Measurements from ENCODE around the gene SAFB2. TPM values are rescaled to one million over a fixed set of nuclear protein-coding genes. Genes with fewer than 3 reads are reported as not detected.

SAFB2 gene
- total and polyA plus RNA-seq, 2 of the 13 experiments (the other 11 are each of a cell fraction or from before 2014, with no cell fraction given): 11.2 to 31.5 TPM

GRCh38 chr19:5651361-5651760 is 28.8 kb upstream of the SAFB2 start:
- no TSS peak for BruUV-seq (replicated peaks)
- ChIA-PET POLR2A (no interaction called here), CTCF (ENCODE audit: low intra/inter-chr PET ratio, low total read pairs) (no interaction called here)
- peaks cover 8% of the 10 kb centered on the region for H3K79me2 ChIP-seq (ENCODE audit: insufficient read depth, low read length)
- no peak for FAIRE-seq
- ATAC-seq: peak; percentile 45
- H4K20me1 ChIP-seq (ENCODE audit: insufficient read depth, low read length): no peaks in the 10 kb centered on the region
- no peak overlapping the region for H3K27ac ChIP-seq (ENCODE audit: extremely low read length, insufficient read depth, low read length)
- H3K9ac ChIP-seq (ENCODE audit: insufficient read depth, low read depth, low read length): no peak overlapping the region
- H3K27me3 ChIP-seq (ENCODE audit: control insufficient read depth in 1 of 2, insufficient read depth in 2 of 2, low read length in 2 of 2): no peaks in the 10 kb centered on the region
- no peak for DNase-seq (ENCODE audit: low spot score)
- intact Hi-C loops (cut with micrococcal nuclease; ENCODE audit: unreplicated experiment): no loop called here
- in situ Hi-C loops (cut with HindIII; ENCODE audit: extremely low pct_ligation_motif_present, low pct_unique_long_range_greater_than_20kb): no loop called here
- WGBS (ENCODE audit: low lambda C conversion rate): 96% methylated on average over 4 of the region's 5 CpGs
- H3K4me3 ChIP-seq (replicated peaks in 1 of 3; ENCODE audit: insufficient read depth in 1 of 3, low read depth in 2 of 3, low read length in 3 of 3): no peak overlapping the region
- H3K9me3 ChIP-seq (ENCODE audit: low read length): no peaks in the 10 kb centered on the region
- peak; percentile 68 for TF ChIP-seq AGO2 (optimal IDR thresholded peaks at IDR 0.05; ENCODE audit: low read depth, low read length)
- TF ChIP-seq GABPA (IDR thresholded peaks at IDR 0.05; ENCODE audit: low read depth, low read length): no peak
- no peak for TF ChIP-seq GABPA (CRISPR knock-in tag; IDR thresholded peaks at IDR 0.05; ENCODE audit: low read depth)
- H3K4me1 ChIP-seq (ENCODE audit: insufficient read depth, low read length): no peaks in the 10 kb centered on the region
- peaks cover 35 to 85% of the 10 kb centered on the region in 2 experiments for H3K36me3 ChIP-seq (replicated peaks in 1 of 2; ENCODE audit: control insufficient read depth in 1 of 2, insufficient read depth in 2 of 2, low read length in 2 of 2)
- no peak overlapping the region for H2AFZ ChIP-seq (ENCODE audit: low read length)
- H3K4me2 ChIP-seq (ENCODE audit: low read depth, low read length): no peak overlapping the region

- POLR2A ChIA-PET: interaction anchor here (1.0 kb wide), 1 partner anchor 26 kb away, joined by 3 read pairs; the partner anchor contains the start of genes SAFB and SAFB2
- peaks cover 48 to 90% of the 10 kb centered on the region in 2 experiments for H3K36me3 ChIP-seq (replicated peaks in 1 of 2; ENCODE audit: control insufficient read depth in 1 of 2, insufficient read depth in 2 of 2, low read length in 2 of 2)
- no peaks in the 10 kb centered on the region for H3K4me1 ChIP-seq (ENCODE audit: insufficient read depth, low read length)
- no peak for DNase-seq (ENCODE audit: low spot score)
- WGBS (ENCODE audit: low lambda C conversion rate): 89% methylated on average over 9 of the region's 11 CpGs
- in situ Hi-C loops (cut with HindIII; ENCODE audit: extremely low pct_ligation_motif_present, low pct_unique_long_range_greater_than_20kb): no loop called here
- H2AFZ ChIP-seq (ENCODE audit: low read length): no peak overlapping the region
- no peaks in the 10 kb centered on the region for H3K27me3 ChIP-seq (ENCODE audit: control insufficient read depth in 1 of 2, insufficient read depth in 2 of 2, low read length in 2 of 2)
- no TSS peak for BruUV-seq (replicated peaks)
- intact Hi-C loops (cut with micrococcal nuclease; ENCODE audit: unreplicated experiment): no loop called here
- H3K4me3 ChIP-seq (replicated peaks in 1 of 3; ENCODE audit: insufficient read depth in 1 of 3, low read depth in 2 of 3, low read length in 3 of 3): no peak overlapping the region
- no peak for FAIRE-seq
- no peaks in the 10 kb centered on the region for H3K9me3 ChIP-seq (ENCODE audit: low read length)
- H4K20me1 ChIP-seq (ENCODE audit: insufficient read depth, low read length): peaks cover 12% of the 10 kb centered on the region
- peaks cover 27% of the 10 kb centered on the region for H3K79me2 ChIP-seq (ENCODE audit: insufficient read depth, low read length)
- no peak overlapping the region for H3K9ac ChIP-seq (ENCODE audit: insufficient read depth, low read depth, low read length)
- no peak for ATAC-seq
- CTCF ChIA-PET (ENCODE audit: low intra/inter-chr PET ratio, low total read pairs): no interaction called here
- no peak overlapping the region for H3K4me2 ChIP-seq (ENCODE audit: low read depth, low read length)
- no peak for TF ChIP-seq CREM (IDR thresholded peaks at IDR 0.05)
- TF ChIP-seq CREM (CRISPR knock-in tag; IDR thresholded peaks at IDR 0.05): no peak
- TF ChIP-seq ZNF263 (CRISPR knock-in tag; IDR thresholded peaks at IDR 0.05): no peak
- TF ChIP-seq ZNF724P (CRISPR knock-in tag; IDR thresholded peaks at IDR 0.05; ENCODE audit: borderline replicate concordance): no peak
- TF ChIP-seq, protein P1, sequence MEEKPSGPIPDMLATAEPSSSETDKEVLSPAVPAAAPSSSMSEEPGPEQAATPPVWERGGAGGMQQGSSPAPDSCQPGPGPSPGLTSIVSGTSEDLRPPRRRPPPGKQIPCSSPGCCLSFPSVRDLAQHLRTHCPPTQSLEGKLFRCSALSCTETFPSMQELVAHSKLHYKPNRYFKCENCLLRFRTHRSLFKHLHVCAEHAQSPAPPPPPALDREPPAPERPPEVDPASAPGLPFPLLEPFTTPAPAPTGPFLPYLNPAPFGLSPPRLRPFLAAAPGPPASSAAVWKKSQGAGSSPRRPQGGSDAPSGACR (CRISPR knock-in tag; IDR thresholded peaks at IDR 0.05): no peak
- TF ChIP-seq AHR (CRISPR knock-in tag; IDR thresholded peaks at IDR 0.05): no peak
- no peak for TF ChIP-seq ZSCAN21 (CRISPR knock-in tag; IDR thresholded peaks at IDR 0.05; ENCODE audit: borderline replicate concordance)
- TF ChIP-seq TOPORS (CRISPR knock-in tag; IDR thresholded peaks at IDR 0.05): no peak
- TF ChIP-seq XBP1 (CRISPR knock-in tag; IDR thresholded peaks at IDR 0.05): no peak
- TF ChIP-seq, protein P2, sequence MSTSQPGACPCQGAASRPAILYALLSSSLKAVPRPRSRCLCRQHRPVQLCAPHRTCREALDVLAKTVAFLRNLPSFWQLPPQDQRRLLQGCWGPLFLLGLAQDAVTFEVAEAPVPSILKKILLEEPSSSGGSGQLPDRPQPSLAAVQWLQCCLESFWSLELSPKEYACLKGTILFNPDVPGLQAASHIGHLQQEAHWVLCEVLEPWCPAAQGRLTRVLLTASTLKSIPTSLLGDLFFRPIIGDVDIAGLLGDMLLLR (CRISPR knock-in tag; IDR thresholded peaks at IDR 0.05): no peak
- TF ChIP-seq ZNF224 (CRISPR knock-in tag; IDR thresholded peaks at IDR 0.05): no peak
- H3K27ac ChIP-seq (ENCODE audit: extremely low read length, insufficient read depth, low read length): no peak overlapping the region
These were observed 25.9 kb upstream of the SAFB2 start for GRCh38 chr19:5648464-5648863.
